NT2/D1 (cell line): ENCODE measurements around the gene SYDE2.

Experiments
- DNase-seq: peaks from one replicate; pipeline ENCODE4 v3.0.0-alpha.2; 2011; ENCODE audit warnings: low read depth, low spot score
- H3K27me3 ChIP-seq: 2 replicates; pipeline ENCODE4 v1.6.0; 2011; ENCODE audit warnings: mild to moderate bottlenecking; ENCODE audit not compliant: insufficient read length, insufficient read depth
- H3K36me3 ChIP-seq: 2 replicates; pipeline ENCODE4 v1.6.1; 2011; ENCODE audit warnings: mild to moderate bottlenecking, low read length, mixed read lengths; ENCODE audit not compliant: insufficient read depth, insufficient read length
- H3K4me1 ChIP-seq: 2 replicates; pipeline ENCODE4 v1.5.1; 2011; ENCODE audit not compliant: insufficient read depth, insufficient read length
- H3K4me3 ChIP-seq: 2 replicates; pipeline ENCODE4 v1.5.1; 2011; ENCODE audit warnings: low read depth; ENCODE audit not compliant: insufficient read length
- H3K9ac ChIP-seq: 2 replicates; pipeline ENCODE4 v1.6.0; 2011; ENCODE audit warnings: low read depth; ENCODE audit not compliant: insufficient read length
- H3K9me3 ChIP-seq: 2 replicates; pipeline ENCODE4 v1.5.1; 2011; ENCODE audit warnings: mild to moderate bottlenecking, low read length; ENCODE audit not compliant: insufficient read depth
- SUZ12 ChIP-seq: IDR thresholded peaks from 2 replicates; pipeline ENCODE4 v1.6.1; 2011; ENCODE audit not compliant: insufficient read length, insufficient read depth; ENCODE audit errors: extremely low read depth
- YY1 ChIP-seq: IDR thresholded peaks from 2 replicates; pipeline ENCODE4 v1.6.1; 2011; ENCODE audit not compliant: insufficient read length, insufficient read depth
- ZNF274 ChIP-seq: IDR thresholded peaks from 2 replicates; pipeline ENCODE4 v1.6.1; 2011; ENCODE audit warnings: mild to moderate bottlenecking, low read depth, low read length

Gene SYDE2

GRCh38 chr1:85174503-85174902, 26.3 kb downstream of the SYDE2 start:
- Histone ChIP-seq H3K4me3 (no peak overlapping the region), H3K9ac (no peak overlapping the region), H3K9me3 (no peaks in the 10 kb centered on the region), H3K27me3 (no peaks in the 10 kb centered on the region), H3K4me1 (no peaks in the 10 kb centered on the region), H3K36me3 (peaks cover 23% of the 10 kb centered on the region)
- TF ChIP-seq YY1 (no peak), ZNF274 (no peak)
- no peak for DNase-seq

DNA sequence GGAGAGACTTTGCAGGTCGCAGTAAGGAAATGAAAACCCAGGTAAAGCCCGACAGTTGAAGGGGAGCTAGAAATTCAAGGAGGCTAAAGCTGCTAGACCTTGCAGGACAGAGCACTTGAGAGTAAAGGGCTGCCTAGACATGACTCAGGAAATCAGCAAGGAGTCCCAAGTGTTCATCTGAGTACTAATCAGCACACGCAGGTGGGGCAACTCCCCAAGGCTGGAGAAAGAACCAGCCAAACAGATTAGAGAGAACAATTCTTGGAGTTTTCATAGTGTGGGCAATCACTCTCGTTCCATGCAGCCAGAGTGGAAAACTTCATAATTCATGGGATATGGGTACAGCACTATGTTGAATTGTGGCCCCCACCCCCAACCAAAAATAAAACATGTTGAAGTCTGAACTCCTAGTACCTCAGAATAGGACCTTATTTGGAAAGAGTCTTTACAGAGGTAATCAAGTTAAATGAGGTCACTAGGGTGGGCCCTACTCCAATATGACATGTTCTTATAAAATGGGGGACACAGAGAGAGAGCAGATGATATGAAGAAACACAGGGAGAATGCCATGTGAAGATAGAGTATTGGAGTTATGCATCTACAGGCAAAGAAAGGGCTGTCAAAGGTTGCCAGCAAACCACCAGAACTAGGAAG, 28.0 kb downstream of the SYDE2 start:
- no peak for TF ChIP-seq SUZ12
- TF ChIP-seq ZNF274 = no peak
- TF ChIP-seq YY1 = no peak
- Histone ChIP-seq H3K9ac (no peak overlapping the region), H3K4me3 (no peak overlapping the region), H3K27me3 (no peaks in the 10 kb centered on the region), H3K4me1 (no peaks in the 10 kb centered on the region), H3K9me3 (no peaks in the 10 kb centered on the region), H3K36me3 (peaks cover 23% of the 10 kb centered on the region)
- DNase-seq = no peak

GRCh38 chr1:85171721-85172120, 29.1 kb downstream of the SYDE2 start:
- Histone ChIP-seq H3K36me3 (peaks cover 22% of the 10 kb centered on the region), H3K4me3 (no peak overlapping the region), H3K27me3 (no peaks in the 10 kb centered on the region), H3K4me1 (no peaks in the 10 kb centered on the region), H3K9ac (no peak overlapping the region), H3K9me3 (no peaks in the 10 kb centered on the region)
- no peak for DNase-seq
- TF ChIP-seq SUZ12 (no peak), YY1 (no peak), ZNF274 (no peak)

- no peak overlapping the region for H3K9ac ChIP-seq
- H3K36me3 ChIP-seq = peaks cover 34% of the 10 kb centered on the region
- no peak for DNase-seq
- H3K4me1 ChIP-seq = no peaks in the 10 kb centered on the region
- no peaks in the 10 kb centered on the region for H3K27me3 ChIP-seq
- H3K4me3 ChIP-seq = no peak overlapping the region
- H3K9me3 ChIP-seq = no peaks in the 10 kb centered on the region
- TF ChIP-seq ZNF274 = no peak
- no peak for TF ChIP-seq SUZ12
- TF ChIP-seq YY1 = no peak
Measured at GRCh38 chr1:85168884-85169283, 31.9 kb downstream of the SYDE2 start.

DNA sequence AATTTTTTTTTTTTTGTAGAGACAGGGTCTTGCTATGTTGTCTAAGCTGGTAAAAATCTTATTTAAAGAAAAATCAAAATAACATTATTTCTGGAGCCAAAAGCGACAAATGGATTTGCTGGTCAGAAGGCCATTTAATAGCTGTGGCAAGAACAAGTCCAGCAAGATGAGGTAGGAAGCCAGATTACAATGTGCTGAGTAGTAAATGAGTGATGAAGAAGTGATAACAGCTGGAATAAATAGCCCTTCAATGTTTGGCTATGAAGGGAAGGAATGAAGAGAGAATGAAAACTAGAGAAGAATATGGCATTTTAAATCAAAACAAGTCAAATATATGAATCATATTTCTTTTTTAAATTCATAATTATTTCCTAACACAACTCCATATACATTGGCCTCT, 34.5 kb downstream of the SYDE2 start:
- H3K4me3 ChIP-seq = no peak overlapping the region

GRCh38 chr1:85158910-85159309, 41.9 kb downstream of the SYDE2 start:
- Histone ChIP-seq H3K4me1 (no peaks in the 10 kb centered on the region), H3K27me3 (no peaks in the 10 kb centered on the region), H3K9me3 (no peaks in the 10 kb centered on the region), H3K36me3 (peaks cover 17% of the 10 kb centered on the region), H3K9ac (no peak overlapping the region), H3K4me3 (no peak overlapping the region)
- DNase-seq = no peak
- TF ChIP-seq ZNF274 = no peak
- no peak for TF ChIP-seq YY1
- no peak for TF ChIP-seq SUZ12

More for the DNA sequence above, 34.5 kb downstream of the SYDE2 start:
- no peaks in the 10 kb centered on the region for H3K4me1 ChIP-seq
- TF ChIP-seq YY1 = no peak
- no peak for TF ChIP-seq ZNF274
- no peak for TF ChIP-seq SUZ12
- H3K9ac ChIP-seq = no peak overlapping the region
- no peak for DNase-seq
- H3K27me3 ChIP-seq = no peaks in the 10 kb centered on the region
- H3K9me3 ChIP-seq = no peaks in the 10 kb centered on the region
- H3K36me3 ChIP-seq = peaks cover 37% of the 10 kb centered on the region

- no peak overlapping the region for H3K4me3 ChIP-seq
- no peaks in the 10 kb centered on the region for H3K27me3 ChIP-seq
- no peaks in the 10 kb centered on the region for H3K4me1 ChIP-seq
- no peak for DNase-seq
- TF ChIP-seq YY1 = no peak
- TF ChIP-seq ZNF274 = no peak
- no peak for TF ChIP-seq SUZ12
- H3K9ac ChIP-seq = no peak overlapping the region
- H3K36me3 ChIP-seq = peaks cover 13% of the 10 kb centered on the region
- no peaks in the 10 kb centered on the region for H3K9me3 ChIP-seq
Measured at GRCh38 chr1:85157436-85157835, 43.4 kb downstream of the SYDE2 start.
